Measurements from ENCODE around the gene GDPD5.

Gene GDPD5

GRCh38 chr11:75518771-75519653, 6.7 kb downstream of the GDPD5 start:
- H3K79me2 ChIP-seq (ENCODE audit: insufficient read depth, low read length): no peaks in the 10 kb centered on the region
- H3K4me1 ChIP-seq (ENCODE audit: insufficient read depth, low read length, severe bottlenecking): no peaks in the 10 kb centered on the region
- no peaks in the 10 kb centered on the region for H3K36me3 ChIP-seq (ENCODE audit: insufficient read depth, low read length)
- no peak overlapping the region for H3K4me3 ChIP-seq (ENCODE audit: low read depth, low read length, poor library complexity, severe bottlenecking)
- H3K9me3 ChIP-seq (ENCODE audit: low read length): no peaks in the 10 kb centered on the region
- no peak overlapping the region for H3K27ac ChIP-seq (ENCODE audit: low read depth, low read length, poor library complexity, severe bottlenecking)
- H4K20me1 ChIP-seq (ENCODE audit: insufficient read depth, low read length): no peaks in the 10 kb centered on the region
- peaks cover 10% of the 10 kb centered on the region for H3K27me3 ChIP-seq (ENCODE audit: insufficient read depth, low read length)
- no peak overlapping the region for H3K4me2 ChIP-seq (ENCODE audit: low read length)
- H3K9ac ChIP-seq (ENCODE audit: low read length): no peak overlapping the region
- TF ChIP-seq, protein P1, sequence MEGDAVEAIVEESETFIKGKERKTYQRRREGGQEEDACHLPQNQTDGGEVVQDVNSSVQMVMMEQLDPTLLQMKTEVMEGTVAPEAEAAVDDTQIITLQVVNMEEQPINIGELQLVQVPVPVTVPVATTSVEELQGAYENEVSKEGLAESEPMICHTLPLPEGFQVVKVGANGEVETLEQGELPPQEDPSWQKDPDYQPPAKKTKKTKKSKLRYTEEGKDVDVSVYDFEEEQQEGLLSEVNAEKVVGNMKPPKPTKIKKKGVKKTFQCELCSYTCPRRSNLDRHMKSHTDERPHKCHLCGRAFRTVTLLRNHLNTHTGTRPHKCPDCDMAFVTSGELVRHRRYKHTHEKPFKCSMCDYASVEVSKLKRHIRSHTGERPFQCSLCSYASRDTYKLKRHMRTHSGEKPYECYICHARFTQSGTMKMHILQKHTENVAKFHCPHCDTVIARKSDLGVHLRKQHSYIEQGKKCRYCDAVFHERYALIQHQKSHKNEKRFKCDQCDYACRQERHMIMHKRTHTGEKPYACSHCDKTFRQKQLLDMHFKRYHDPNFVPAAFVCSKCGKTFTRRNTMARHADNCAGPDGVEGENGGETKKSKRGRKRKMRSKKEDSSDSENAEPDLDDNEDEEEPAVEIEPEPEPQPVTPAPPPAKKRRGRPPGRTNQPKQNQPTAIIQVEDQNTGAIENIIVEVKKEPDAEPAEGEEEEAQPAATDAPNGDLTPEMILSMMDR (IDR thresholded peaks at IDR 0.05; ENCODE audit: low read length): no peak
- H2AFZ ChIP-seq (ENCODE audit: low read length): no peak overlapping the region
- H3K9me2 ChIP-seq (ENCODE audit: low read depth, low read length): no peaks in the 10 kb centered on the region
- no peaks in the 10 kb centered on the region for H3F3A ChIP-seq (ENCODE audit: insufficient read depth, low read length)

DNA sequence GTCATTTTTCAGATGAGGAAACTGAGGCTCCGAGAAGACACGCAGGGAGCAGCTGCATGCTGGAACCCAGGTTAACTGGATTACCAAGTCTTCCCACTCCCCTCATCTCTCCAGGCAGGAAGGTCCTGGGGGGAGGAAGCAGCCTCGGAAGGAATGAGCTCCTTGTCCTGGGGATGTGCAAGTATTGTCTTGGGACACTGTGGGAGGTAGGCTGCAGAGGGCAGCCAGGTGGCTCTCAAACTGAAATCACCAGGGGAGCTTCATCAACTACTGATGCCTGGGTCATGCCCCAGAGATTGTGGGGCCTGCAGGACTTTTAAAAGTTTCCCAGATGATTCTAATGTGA, 7.6 kb downstream of the GDPD5 start:
- no peaks in the 10 kb centered on the region for H3K36me3 ChIP-seq (ENCODE audit: insufficient read depth, low read length)
- H3K27me3 ChIP-seq (ENCODE audit: insufficient read depth, low read length): peaks cover 10% of the 10 kb centered on the region
- no peaks in the 10 kb centered on the region for H3K4me1 ChIP-seq (ENCODE audit: insufficient read depth, low read length, severe bottlenecking)
- TF ChIP-seq, protein P1 (IDR thresholded peaks at IDR 0.05; ENCODE audit: low read length): no peak
- TF ChIP-seq EZH2 (IDR thresholded peaks at IDR 0.05; ENCODE audit: borderline replicate concordance, low read length): no peak
- no peaks in the 10 kb centered on the region for H3F3A ChIP-seq (ENCODE audit: insufficient read depth, low read length)
- H2AFZ ChIP-seq (ENCODE audit: low read length): no peak overlapping the region
- H3K9ac ChIP-seq (ENCODE audit: low read length): no peak overlapping the region
- no peaks in the 10 kb centered on the region for H3K9me2 ChIP-seq (ENCODE audit: low read depth, low read length)
- no peak overlapping the region for H3K27ac ChIP-seq (ENCODE audit: low read depth, low read length, poor library complexity, severe bottlenecking)
- H3K4me3 ChIP-seq (ENCODE audit: low read depth, low read length, poor library complexity, severe bottlenecking): no peak overlapping the region
- no peaks in the 10 kb centered on the region for H3K79me2 ChIP-seq (ENCODE audit: insufficient read depth, low read length)
- H3K4me2 ChIP-seq (ENCODE audit: low read length): no peak overlapping the region
- H4K20me1 ChIP-seq (ENCODE audit: insufficient read depth, low read length): no peaks in the 10 kb centered on the region
- no peaks in the 10 kb centered on the region for H3K9me3 ChIP-seq (ENCODE audit: low read length)

- H3K27me3 ChIP-seq (ENCODE audit: insufficient read depth, low read length): peaks cover 10% of the 10 kb centered on the region
- no peak overlapping the region for H3K27ac ChIP-seq (ENCODE audit: low read depth, low read length, poor library complexity, severe bottlenecking)
- no peak overlapping the region for H3K9ac ChIP-seq (ENCODE audit: low read length)
- H3K36me3 ChIP-seq (ENCODE audit: insufficient read depth, low read length): no peaks in the 10 kb centered on the region
- no peaks in the 10 kb centered on the region for H3K4me1 ChIP-seq (ENCODE audit: insufficient read depth, low read length, severe bottlenecking)
- H3K9me3 ChIP-seq (ENCODE audit: low read length): no peaks in the 10 kb centered on the region
- H3K4me3 ChIP-seq (ENCODE audit: low read depth, low read length, poor library complexity, severe bottlenecking): no peak overlapping the region
- H3K9me2 ChIP-seq (ENCODE audit: low read depth, low read length): no peaks in the 10 kb centered on the region
- TF ChIP-seq, protein P1 (IDR thresholded peaks at IDR 0.05; ENCODE audit: low read length): no peak
- TF ChIP-seq EZH2 (IDR thresholded peaks at IDR 0.05; ENCODE audit: borderline replicate concordance, low read length): no peak
- H3K79me2 ChIP-seq (ENCODE audit: insufficient read depth, low read length): no peaks in the 10 kb centered on the region
- no peaks in the 10 kb centered on the region for H4K20me1 ChIP-seq (ENCODE audit: insufficient read depth, low read length)
- no peak overlapping the region for H2AFZ ChIP-seq (ENCODE audit: low read length)
- no peaks in the 10 kb centered on the region for H3F3A ChIP-seq (ENCODE audit: insufficient read depth, low read length)
- H3K4me2 ChIP-seq (ENCODE audit: low read length): no peak overlapping the region
Measured at GRCh38 chr11:75516886-75517285, 8.9 kb downstream of the GDPD5 start.
